GM12878 (cell line): ENCODE data around the gene WDR59.

Source experiments
- CHD1 ChIP-seq: IDR thresholded peaks from 2 replicates; pipeline ENCODE4 v1.6.1; 2012; ENCODE audit warnings: low read depth, low read length, improper control_type of control experiment
- CREB1 ChIP-seq: IDR thresholded peaks from 2 replicates; pipeline ENCODE4 v1.6.1; 2012; ENCODE audit warnings: low read depth, mild to moderate bottlenecking, inconsistent platforms
- EP300 ChIP-seq, 2 experiments: fragments of 150-350 bp in 1 of 2; IDR thresholded peaks; 2 replicates each; pipeline ENCODE4 v1.6.1; 2011 to 2012; ENCODE audit warnings: low read depth in 2 of 2, low read length in 2 of 2, borderline replicate concordance in 1 of 2, improper control_type of control experiment in 1 of 2, inconsistent platforms in 1 of 2; ENCODE audit not compliant: control insufficient read depth in 1 of 2
- EZH2 ChIP-seq: IDR thresholded peaks from 2 replicates; pipeline ENCODE4 v1.6.1; 2012; ENCODE audit warnings: low read depth, mild to moderate bottlenecking, control low read depth, inconsistent platforms, low read length, borderline replicate concordance; ENCODE audit not compliant: control insufficient read depth
- FOXK2 ChIP-seq: fragments of 450-650 bp; IDR thresholded peaks from 2 replicates; pipeline ENCODE4 v1.6.1; 2017; ENCODE audit warnings: mild to moderate bottlenecking, moderate library complexity
- FOXM1 ChIP-seq: IDR thresholded peaks from 2 replicates; pipeline ENCODE4 v1.6.1; 2012; ENCODE audit warnings: low read depth, mild to moderate bottlenecking, inconsistent platforms, low read length, moderate library complexity
- GATAD2B ChIP-seq: fragments of 450-650 bp; conservative IDR thresholded peaks from 2 replicates; pipeline ENCODE4 v1.6.1; 2017; ENCODE audit warnings: low read depth, mild to moderate bottlenecking, moderate library complexity
- JUNB ChIP-seq: IDR thresholded peaks from 2 replicates; pipeline ENCODE4 v1.6.1; 2016; ENCODE audit warnings: antibody characterized with exemption, mild to moderate bottlenecking
- POLR2A ChIP-seq: IDR thresholded peaks from 2 replicates; pipeline ENCODE4 v1.6.1; 2011; ENCODE audit warnings: low read depth, mild to moderate bottlenecking, low read length
- SREBF1 ChIP-seq: IDR thresholded peaks from 2 replicates; pipeline ENCODE4 v1.6.1; 2012; ENCODE audit warnings: mild to moderate bottlenecking, low read length
- TF ChIP-seq, protein P1 (sequence below), 3 experiments: IDR thresholded peaks in 2 of 3; conservative IDR thresholded peaks in 1 of 3; 2 replicates each; pipeline ENCODE4 v1.5.1; 2011; ENCODE audit warnings: low read depth in 3 of 3, low read length in 3 of 3, mild to moderate bottlenecking in 3 of 3, control low read depth in 2 of 3, moderate library complexity in 2 of 3, inconsistent platforms in 1 of 3, mixed read lengths in 1 of 3; ENCODE audit not compliant: control insufficient read depth in 2 of 3, insufficient read depth in 1 of 3; ENCODE audit errors: extremely low read depth in 1 of 3
- TF ChIP-seq, protein P2 (sequence below): fragments of 450-650 bp; IDR thresholded peaks from 2 replicates; pipeline ENCODE4 v1.6.1; 2017; ENCODE audit warnings: mild to moderate bottlenecking, moderate library complexity

DNA sequence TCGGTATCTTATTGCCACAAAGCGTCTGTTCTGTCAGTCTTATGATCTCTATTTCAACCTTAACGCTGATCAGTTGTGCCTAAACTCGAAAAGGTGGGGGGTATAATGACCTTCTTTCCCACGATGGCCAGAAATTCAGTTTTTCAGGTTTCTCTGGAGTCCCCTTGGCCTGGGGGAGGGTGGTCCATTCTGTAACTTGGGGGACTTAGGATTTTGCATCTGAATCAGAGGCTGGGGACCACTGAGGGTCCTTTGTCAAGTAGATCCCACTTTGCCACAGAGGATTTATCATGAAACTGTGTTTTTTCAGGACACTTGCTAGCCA is 6.3 kb upstream of the WDR59 start:
- TF ChIP-seq, protein P1, sequence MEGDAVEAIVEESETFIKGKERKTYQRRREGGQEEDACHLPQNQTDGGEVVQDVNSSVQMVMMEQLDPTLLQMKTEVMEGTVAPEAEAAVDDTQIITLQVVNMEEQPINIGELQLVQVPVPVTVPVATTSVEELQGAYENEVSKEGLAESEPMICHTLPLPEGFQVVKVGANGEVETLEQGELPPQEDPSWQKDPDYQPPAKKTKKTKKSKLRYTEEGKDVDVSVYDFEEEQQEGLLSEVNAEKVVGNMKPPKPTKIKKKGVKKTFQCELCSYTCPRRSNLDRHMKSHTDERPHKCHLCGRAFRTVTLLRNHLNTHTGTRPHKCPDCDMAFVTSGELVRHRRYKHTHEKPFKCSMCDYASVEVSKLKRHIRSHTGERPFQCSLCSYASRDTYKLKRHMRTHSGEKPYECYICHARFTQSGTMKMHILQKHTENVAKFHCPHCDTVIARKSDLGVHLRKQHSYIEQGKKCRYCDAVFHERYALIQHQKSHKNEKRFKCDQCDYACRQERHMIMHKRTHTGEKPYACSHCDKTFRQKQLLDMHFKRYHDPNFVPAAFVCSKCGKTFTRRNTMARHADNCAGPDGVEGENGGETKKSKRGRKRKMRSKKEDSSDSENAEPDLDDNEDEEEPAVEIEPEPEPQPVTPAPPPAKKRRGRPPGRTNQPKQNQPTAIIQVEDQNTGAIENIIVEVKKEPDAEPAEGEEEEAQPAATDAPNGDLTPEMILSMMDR (IDR thresholded peaks at IDR 0.05 in 2 of 3, conservative IDR thresholded peaks at IDR 0.05 in 1 of 3; ENCODE audit: control insufficient read depth in 2 of 3, extremely low read depth in 1 of 3, insufficient read depth in 1 of 3, low read depth in 3 of 3, low read length in 3 of 3) = no peak
- no peak for TF ChIP-seq EP300 (IDR thresholded peaks at IDR 0.05; ENCODE audit: borderline replicate concordance in 1 of 2, control insufficient read depth in 1 of 2, low read depth in 2 of 2, low read length in 2 of 2)
- no peak for TF ChIP-seq POLR2A
- TF ChIP-seq FOXK2 = no peak
- no peak for TF ChIP-seq CREB1
- TF ChIP-seq JUNB = no peak
- TF ChIP-seq CHD1 = no peak
- TF ChIP-seq FOXM1 = no peak
- TF ChIP-seq GATAD2B = no peak
- TF ChIP-seq, protein P2, sequence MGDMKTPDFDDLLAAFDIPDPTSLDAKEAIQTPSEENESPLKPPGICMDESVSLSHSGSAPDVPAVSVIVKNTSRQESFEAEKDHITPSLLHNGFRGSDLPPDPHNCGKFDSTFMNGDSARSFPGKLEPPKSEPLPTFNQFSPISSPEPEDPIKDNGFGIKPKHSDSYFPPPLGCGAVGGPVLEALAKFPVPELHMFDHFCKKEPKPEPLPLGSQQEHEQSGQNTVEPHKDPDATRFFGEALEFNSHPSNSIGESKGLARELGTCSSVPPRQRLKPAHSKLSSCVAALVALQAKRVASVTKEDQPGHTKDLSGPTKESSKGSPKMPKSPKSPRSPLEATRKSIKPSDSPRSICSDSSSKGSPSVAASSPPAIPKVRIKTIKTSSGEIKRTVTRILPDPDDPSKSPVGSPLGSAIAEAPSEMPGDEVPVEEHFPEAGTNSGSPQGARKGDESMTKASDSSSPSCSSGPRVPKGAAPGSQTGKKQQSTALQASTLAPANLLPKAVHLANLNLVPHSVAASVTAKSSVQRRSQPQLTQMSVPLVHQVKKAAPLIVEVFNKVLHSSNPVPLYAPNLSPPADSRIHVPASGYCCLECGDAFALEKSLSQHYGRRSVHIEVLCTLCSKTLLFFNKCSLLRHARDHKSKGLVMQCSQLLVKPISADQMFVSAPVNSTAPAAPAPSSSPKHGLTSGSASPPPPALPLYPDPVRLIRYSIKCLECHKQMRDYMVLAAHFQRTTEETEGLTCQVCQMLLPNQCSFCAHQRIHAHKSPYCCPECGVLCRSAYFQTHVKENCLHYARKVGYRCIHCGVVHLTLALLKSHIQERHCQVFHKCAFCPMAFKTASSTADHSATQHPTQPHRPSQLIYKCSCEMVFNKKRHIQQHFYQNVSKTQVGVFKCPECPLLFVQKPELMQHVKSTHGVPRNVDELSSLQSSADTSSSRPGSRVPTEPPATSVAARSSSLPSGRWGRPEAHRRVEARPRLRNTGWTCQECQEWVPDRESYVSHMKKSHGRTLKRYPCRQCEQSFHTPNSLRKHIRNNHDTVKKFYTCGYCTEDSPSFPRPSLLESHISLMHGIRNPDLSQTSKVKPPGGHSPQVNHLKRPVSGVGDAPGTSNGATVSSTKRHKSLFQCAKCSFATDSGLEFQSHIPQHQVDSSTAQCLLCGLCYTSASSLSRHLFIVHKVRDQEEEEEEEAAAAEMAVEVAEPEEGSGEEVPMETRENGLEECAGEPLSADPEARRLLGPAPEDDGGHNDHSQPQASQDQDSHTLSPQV = no peak
- no peak for TF ChIP-seq EZH2
- no peak for TF ChIP-seq SREBF1
